MM.1S (cell line): ENCODE data around the gene LRTM1.

ENCODE experiments used
- CTCF ChIP-seq: fragments of 300-600 bp; sonication (generic); IDR thresholded peaks from 2 replicates; pipeline ENCODE4 v1.5.1; 2016; ENCODE audit warnings: antibody characterized with exemption, low read length, mixed read lengths
- EZH2phosphoT487 ChIP-seq: fragments of 300-600 bp; sonication (generic); IDR thresholded peaks from 2 replicates; pipeline ENCODE4 v1.6.1; 2018; ENCODE audit warnings: antibody characterized with exemption, low read length

DNA sequence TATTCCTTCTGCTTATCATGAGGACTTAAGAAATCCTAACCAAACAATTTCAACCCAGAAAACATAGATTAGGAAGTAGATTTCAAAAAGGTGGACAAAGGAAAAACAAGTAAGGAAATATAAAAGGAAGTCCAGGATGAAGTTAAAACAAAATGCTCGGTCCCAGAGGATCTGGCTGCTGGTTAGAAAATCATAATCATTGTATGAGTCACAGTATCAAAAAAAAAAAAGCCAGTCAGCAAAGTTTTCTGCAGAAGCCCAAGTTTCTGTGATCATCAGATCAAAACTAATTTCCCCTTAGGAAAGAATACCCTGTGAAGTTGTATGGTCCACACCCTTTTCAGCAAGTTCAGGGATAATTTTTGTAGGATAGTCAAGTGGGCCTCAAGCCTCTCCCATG lies 43.0 kb upstream of the LRTM1 start:
- TF ChIP-seq CTCF (no peak), EZH2phosphoT487 (no peak)
